22Rv1 (cell line): ENCODE measurements around the gene TRIM68.
A peak's percentile ranks its signal among the peaks of the same experiment; 100 is the strongest.

ENCODE experiments used
- H3K27ac ChIP-seq: fragments of 450-650 bp; 2 replicates; pipeline ENCODE4 v1.5.1; 2017
- CTCF ChIP-seq: fragments of 450-650 bp; IDR thresholded peaks from 2 replicates; pipeline ENCODE4 v1.5.1; 2017; ENCODE audit warnings: mild to moderate bottlenecking
- ZFX ChIP-seq: fragments of 450-650 bp; IDR thresholded peaks from 2 replicates; pipeline ENCODE4 v1.6.1; 2017; ENCODE audit warnings: antibody characterized with exemption, borderline replicate concordance

Gene TRIM68

DNA sequence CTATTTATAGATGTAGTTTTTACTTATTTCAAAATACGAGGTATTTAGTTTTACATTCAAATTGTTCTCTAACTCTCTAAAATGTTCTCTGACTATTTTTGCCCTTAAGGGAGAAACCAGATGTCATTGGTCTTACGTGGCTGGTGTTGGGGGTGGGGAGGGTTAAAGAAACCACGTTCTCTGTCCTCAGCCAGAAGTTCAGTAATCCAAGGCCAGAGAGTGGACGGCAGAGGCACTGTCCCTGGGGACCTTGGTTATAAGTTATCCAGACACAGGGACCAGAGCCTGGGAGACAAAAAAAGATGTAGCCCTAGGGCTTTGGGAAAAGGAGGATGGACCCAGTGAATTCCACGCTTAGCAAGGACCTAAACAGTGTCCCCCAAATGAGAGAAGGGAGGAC is 35.0 kb upstream of the TRIM68 start:
- no peak for TF ChIP-seq CTCF
- no peak for TF ChIP-seq ZFX
- H3K27ac ChIP-seq, result no peak overlapping the region

DNA sequence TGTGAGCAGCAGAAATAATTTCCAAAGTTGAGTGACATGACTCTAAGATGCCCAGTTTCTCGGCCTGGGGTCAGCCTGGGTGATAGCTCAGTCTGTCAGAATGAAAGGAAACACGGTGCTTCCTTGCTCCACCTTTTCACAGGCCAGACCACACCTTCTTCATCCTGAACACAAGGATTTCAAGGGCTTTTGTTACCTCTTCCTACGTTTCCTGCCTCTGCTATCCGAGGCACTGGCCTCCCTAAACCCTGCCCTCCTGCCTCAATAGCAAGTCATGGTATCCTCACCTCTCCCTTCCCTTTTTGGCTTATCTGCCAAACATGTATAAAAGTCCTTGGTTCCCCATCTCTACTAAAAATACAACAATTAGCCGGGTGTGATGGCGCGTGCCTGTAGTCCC is 34.0 kb upstream of the TRIM68 start:
- H3K27ac ChIP-seq, result no peak overlapping the region
- no peak for TF ChIP-seq CTCF
- TF ChIP-seq ZFX, result no peak

DNA sequence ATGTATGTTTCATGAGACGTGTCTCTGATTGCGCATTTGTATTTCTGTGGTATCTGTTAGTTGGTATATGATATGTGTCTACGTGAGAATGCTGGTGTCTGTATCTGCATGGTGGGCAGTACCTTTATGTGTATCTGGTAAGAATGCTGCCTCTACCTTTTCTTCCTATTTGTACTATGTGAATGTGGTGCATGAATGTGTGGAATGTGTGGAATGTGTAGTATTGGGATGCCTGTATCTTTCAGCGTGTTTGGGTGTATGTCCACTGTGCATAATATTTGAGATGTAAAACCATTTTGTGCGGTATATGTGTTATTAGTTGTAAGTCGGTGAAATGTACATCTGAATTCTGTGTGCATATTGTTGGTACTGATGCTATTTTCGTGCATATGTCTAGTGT is 33.5 kb upstream of the TRIM68 start:
- TF ChIP-seq CTCF, result no peak
- no peak for TF ChIP-seq ZFX

DNA sequence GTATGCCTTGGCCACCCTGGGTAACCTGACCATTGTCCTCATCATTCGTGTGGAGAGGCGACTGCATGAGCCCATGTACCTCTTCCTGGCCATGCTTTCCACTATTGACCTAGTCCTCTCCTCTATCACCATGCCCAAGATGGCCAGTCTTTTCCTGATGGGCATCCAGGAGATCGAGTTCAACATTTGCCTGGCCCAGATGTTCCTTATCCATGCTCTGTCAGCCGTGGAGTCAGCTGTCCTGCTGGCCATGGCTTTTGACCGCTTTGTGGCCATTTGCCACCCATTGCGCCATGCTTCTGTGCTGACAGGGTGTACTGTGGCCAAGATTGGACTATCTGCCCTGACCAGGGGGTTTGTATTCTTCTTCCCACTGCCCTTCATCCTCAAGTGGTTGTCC is 31.9 kb upstream of the TRIM68 start:
- no peak overlapping the region for H3K27ac ChIP-seq
- TF ChIP-seq CTCF (no peak), ZFX (no peak)

More for the DNA sequence above, 33.5 kb upstream of the TRIM68 start:
- H3K27ac ChIP-seq, result no peak overlapping the region

- no peak overlapping the region for H3K27ac ChIP-seq
- TF ChIP-seq CTCF (no peak), ZFX (no peak)
Measured at GRCh38 chr11:4637662-4638047, 29.6 kb upstream of the TRIM68 start.

DNA sequence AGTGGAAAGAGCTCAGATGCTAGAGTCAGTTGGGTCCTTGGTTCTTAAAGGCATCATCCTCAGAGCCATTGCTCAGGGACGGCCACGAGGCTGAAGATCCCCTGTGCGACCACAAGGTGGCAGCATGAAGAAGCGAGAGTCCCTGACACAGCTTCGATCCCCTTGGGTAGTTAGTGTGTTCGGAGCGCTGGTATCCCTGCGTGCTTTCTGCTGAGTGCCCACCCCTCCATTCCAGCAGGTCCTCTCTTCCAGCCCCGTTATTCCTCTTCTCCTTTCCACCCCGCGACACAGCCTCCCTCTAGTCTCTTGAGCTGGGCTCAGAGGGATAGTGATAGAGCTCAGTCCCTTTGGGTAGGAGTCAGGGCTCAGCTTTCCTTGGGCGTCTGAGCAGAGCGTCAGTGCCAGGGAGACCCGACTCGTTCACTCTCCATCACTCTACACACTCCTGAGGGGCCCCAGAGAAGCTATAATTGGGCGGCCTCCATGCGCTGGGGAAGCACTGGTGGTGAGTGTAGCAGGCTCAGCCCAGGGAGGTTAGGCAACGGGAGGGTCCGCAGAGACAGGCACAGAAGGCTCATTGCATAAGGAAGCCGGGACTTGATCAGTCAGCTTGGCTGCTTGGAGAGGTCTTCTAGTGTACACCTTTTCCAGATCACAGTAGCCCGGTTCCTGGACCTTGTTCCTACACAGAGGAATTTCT is 29.1 kb upstream of the TRIM68 start, which contains the start of gene OR51D1:
Gene OR51D1 (plus strand): TSS at position 516 of the 700 bp plus-strand sequence. CDS start 2,314 bp downstream, outside the sequence.
- TF ChIP-seq CTCF, result peak; percentile 89
- TF ChIP-seq ZFX, result no peak
- H3K27ac ChIP-seq, result no peak within 1 kb of the TSS

- TF ChIP-seq ZFX (no peak), CTCF (no peak)
- no peak overlapping the region for H3K27ac ChIP-seq
Measured at GRCh38 chr11:4636136-4636535, 28.1 kb upstream of the TRIM68 start.
